NCI-H69 (cell line): ENCODE measurements around the gene MAGED2.
A peak's percentile ranks its signal among the peaks of the same experiment; 100 is the strongest.
"Not testable (repeated sequence)": the region's sequence is repeated elsewhere in the genome, so short reads cannot be mapped to it uniquely, and the experiment has no call there.

Experiments used
- DNase-seq: peaks from one replicate; lab custom pipeline; 2025; lab: John Stamatoyannopoulos, UW

MAGED2 gene

GRCh38 chrX:54818221-54818620 is 10.7 kb downstream of the MAGED2 start:
- DNase-seq: no peak

GRCh38 chrX:54819201-54819600 is 11.7 kb downstream of the MAGED2 start:
- no peak for DNase-seq

GRCh38 chrX:54820737-54821136 is 13.2 kb downstream of the MAGED2 start:
- DNase-seq: no peak

- no peak for DNase-seq
These were observed 13.8 kb downstream of the MAGED2 start for GRCh38 chrX:54821310-54821709.

GRCh38 chrX:54824195-54824594 is 16.6 kb downstream of the MAGED2 start:
- no peak for DNase-seq

- DNase-seq: no peak
These were observed 17.2 kb downstream of the MAGED2 start for GRCh38 chrX:54824722-54825121.

- DNase-seq: no peak
These were observed 18.3 kb downstream of the MAGED2 start for GRCh38 chrX:54825716-54826438.

GRCh38 chrX:54826598-54826997 is 19.1 kb downstream of the MAGED2 start:
- no peak for DNase-seq

- DNase-seq: no peak
These were observed 31.0 kb downstream of the MAGED2 start for GRCh38 chrX:54838583-54838982.

GRCh38 chrX:54841184-54841874 is 33.8 kb downstream of the MAGED2 start:
- peak; percentile 8 for DNase-seq

- no peak for DNase-seq
These were observed 35.1 kb downstream of the MAGED2 start for GRCh38 chrX:54842607-54843006.

- no peak for DNase-seq
These were observed 35.5 kb downstream of the MAGED2 start for GRCh38 chrX:54843050-54843449.

- DNase-seq: not testable (repeated sequence)
These were observed 40.2 kb downstream of the MAGED2 start for GRCh38 chrX:54847700-54848099.

GRCh38 chrX:54865208-54865607 is 57.7 kb downstream of the MAGED2 start:
- DNase-seq: no peak
